Osteoblast (primary cell): ENCODE measurements around the gene CLDN11. TPM values are rescaled to one million over a fixed set of nuclear protein-coding genes. Genes with fewer than 3 reads are reported as not detected.

ENCODE experiments used
- DNase-seq: peaks from one replicate; pipeline ENCODE4 v3.0.0; 2011; ENCODE audit warnings: low spot score, mixed read lengths; ENCODE audit not compliant: insufficient read length; ENCODE audit errors: missing footprints
- H2AFZ ChIP-seq: 2 replicates; pipeline ENCODE4 v1.6.0; 2011; ENCODE audit warnings: mild to moderate bottlenecking, low read length
- H3K27ac ChIP-seq: 2 replicates; pipeline ENCODE4 v1.5.1; 2011; ENCODE audit warnings: mild to moderate bottlenecking, low read depth, low read length, moderate library complexity
- H3K27me3 ChIP-seq: 2 replicates; pipeline ENCODE4 v1.6.0; 2012; ENCODE audit warnings: mild to moderate bottlenecking, control low read depth, inconsistent platforms, low read length, moderate library complexity; ENCODE audit not compliant: insufficient read depth
- H3K36me3 ChIP-seq: 2 replicates; pipeline ENCODE4 v1.5.1; 2011; ENCODE audit warnings: mild to moderate bottlenecking, low read length, control low read depth, moderate library complexity; ENCODE audit not compliant: insufficient read depth
- H3K4me1 ChIP-seq: 2 replicates; pipeline ENCODE4 v1.5.1; 2011; ENCODE audit warnings: mild to moderate bottlenecking, low read length, control low read depth, moderate library complexity; ENCODE audit not compliant: insufficient read depth
- H3K4me2 ChIP-seq: 2 replicates; pipeline ENCODE4 v1.6.0; 2011; ENCODE audit warnings: mild to moderate bottlenecking, low read length; ENCODE audit not compliant: insufficient read depth
- H3K4me3 ChIP-seq: fragments of 200-600 bp; sonication (generic); 3 replicates; pipeline ENCODE4 v1.5.1; 2012; ENCODE audit warnings: mild to moderate bottlenecking, low read length, inconsistent platforms; ENCODE audit not compliant: insufficient read depth
- H3K79me2 ChIP-seq: 2 replicates; pipeline ENCODE4 v1.6.0; 2012; ENCODE audit warnings: mild to moderate bottlenecking, low read length, control low read depth, inconsistent platforms; ENCODE audit not compliant: insufficient read depth
- H3K9me3 ChIP-seq: 2 replicates; pipeline ENCODE4 v1.5.1; 2011; ENCODE audit warnings: low read depth, low read length, control low read depth
- H4K20me1 ChIP-seq: 2 replicates; pipeline ENCODE4 v1.6.0; 2012; ENCODE audit warnings: mild to moderate bottlenecking, low read length, control low read depth; ENCODE audit not compliant: insufficient read depth
- CTCF ChIP-seq: IDR thresholded peaks from 2 replicates; pipeline ENCODE4 v1.5.1; 2011; ENCODE audit warnings: mild to moderate bottlenecking, low read depth, low read length, moderate library complexity; ENCODE audit errors: extremely low read depth
- total RNA-seq: library from RNA; depleted of rRNA; stranded (reverse); fragments of >200 nt; gene quantifications from 2 replicates; pipeline ENCODE4 v1.2.3, GENCODE V29; 2012

Gene CLDN11
- total RNA-seq, 1 donor = 50.3 TPM

GRCh38 chr3:170443457-170443856, 24.8 kb downstream of the CLDN11 start:
- no peaks in the 10 kb centered on the region for H4K20me1 ChIP-seq
- no peak for TF ChIP-seq CTCF
- H3K27ac ChIP-seq = no peak overlapping the region
- no peak overlapping the region for H3K4me3 ChIP-seq
- no peak overlapping the region for H3K4me2 ChIP-seq
- H3K9me3 ChIP-seq = no peaks in the 10 kb centered on the region
- no peak overlapping the region for H2AFZ ChIP-seq
- no peaks in the 10 kb centered on the region for H3K27me3 ChIP-seq
- no peaks in the 10 kb centered on the region for H3K36me3 ChIP-seq
- DNase-seq = no peak
- no peaks in the 10 kb centered on the region for H3K4me1 ChIP-seq
- no peaks in the 10 kb centered on the region for H3K79me2 ChIP-seq

GRCh38 chr3:170448584-170448983, 29.9 kb downstream of the CLDN11 start:
- no peaks in the 10 kb centered on the region for H3K79me2 ChIP-seq
- no peak overlapping the region for H3K27ac ChIP-seq
- no peak for DNase-seq

GRCh38 chr3:170450039-170450438, 31.4 kb downstream of the CLDN11 start:
- TF ChIP-seq CTCF = no peak
- no peaks in the 10 kb centered on the region for H3K4me1 ChIP-seq
- H3K4me3 ChIP-seq = no peak overlapping the region
- H3K36me3 ChIP-seq = no peaks in the 10 kb centered on the region
- H3K79me2 ChIP-seq = no peaks in the 10 kb centered on the region
- H3K9me3 ChIP-seq = no peaks in the 10 kb centered on the region
- no peak overlapping the region for H2AFZ ChIP-seq
- H4K20me1 ChIP-seq = no peaks in the 10 kb centered on the region
- no peak overlapping the region for H3K27ac ChIP-seq
- no peaks in the 10 kb centered on the region for H3K27me3 ChIP-seq
- DNase-seq = no peak
- H3K4me2 ChIP-seq = no peak overlapping the region

More at GRCh38 chr3:170448584-170448983, 29.9 kb downstream of the CLDN11 start:
- no peak for TF ChIP-seq CTCF
- Histone ChIP-seq H2AFZ (peak overlapping the region; percentile 35), H3K27me3 (no peaks in the 10 kb centered on the region), H3K4me3 (no peak overlapping the region), H3K4me1 (no peaks in the 10 kb centered on the region), H3K4me2 (no peak overlapping the region), H3K36me3 (no peaks in the 10 kb centered on the region), H3K9me3 (no peaks in the 10 kb centered on the region), H4K20me1 (no peaks in the 10 kb centered on the region)

- Histone ChIP-seq H3K4me2 (no peak overlapping the region), H3K36me3 (no peaks in the 10 kb centered on the region), H3K27me3 (peaks cover 2% of the 10 kb centered on the region), H2AFZ (no peak overlapping the region), H3K4me1 (no peaks in the 10 kb centered on the region), H4K20me1 (no peaks in the 10 kb centered on the region), H3K79me2 (no peaks in the 10 kb centered on the region), H3K27ac (no peak overlapping the region), H3K9me3 (no peaks in the 10 kb centered on the region), H3K4me3 (no peak overlapping the region)
- DNase-seq = no peak
- TF ChIP-seq CTCF = no peak
These were observed 35.8 kb downstream of the CLDN11 start for GRCh38 chr3:170454509-170454908.
